GM21390 (cell line): Measurements from ENCODE around the gene SLC24A3.
"Not testable (repeated sequence)": the region's sequence is repeated elsewhere in the genome, so short reads cannot be mapped to it uniquely, and the experiment has no call there.

Experiments
- ATAC-seq: cut with Tn5 transposase; IDR thresholded peaks from one replicate; pipeline ENCODE4 v1.9.1; 2021; ENCODE audit not compliant: unreplicated experiment

The SLC24A3 gene

DNA sequence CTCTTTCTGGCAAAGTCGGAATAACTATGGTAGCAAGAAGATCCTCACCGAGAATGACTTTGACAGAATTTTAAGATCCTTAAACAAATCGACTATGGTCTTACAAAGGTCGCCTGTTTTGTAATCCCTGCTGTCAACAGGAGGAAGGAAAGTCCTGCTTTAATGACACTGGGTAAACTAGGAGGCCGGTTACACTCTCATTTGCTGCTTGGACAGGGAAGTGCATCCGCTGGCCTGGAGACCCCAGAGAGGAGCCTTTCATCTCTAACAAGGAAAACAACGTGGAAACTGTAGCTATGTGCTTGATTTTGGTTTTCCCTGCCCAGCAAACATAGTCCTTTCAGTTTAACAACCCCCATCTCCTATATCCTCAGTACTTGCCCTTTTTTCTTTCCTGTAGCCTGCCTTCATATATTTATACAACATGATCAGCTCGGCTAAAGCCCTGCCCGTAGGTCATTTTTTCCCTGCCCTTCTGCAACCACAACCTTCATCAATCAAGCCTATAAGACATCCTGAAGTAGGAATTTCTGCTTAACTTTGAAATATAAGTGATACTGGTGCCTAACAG is 448.5 kb downstream of the SLC24A3 start:
- no peak for ATAC-seq

GRCh38 chr20:19661717-19662636 is 449.5 kb downstream of the SLC24A3 start:
- peak; percentile 43 for ATAC-seq

DNA sequence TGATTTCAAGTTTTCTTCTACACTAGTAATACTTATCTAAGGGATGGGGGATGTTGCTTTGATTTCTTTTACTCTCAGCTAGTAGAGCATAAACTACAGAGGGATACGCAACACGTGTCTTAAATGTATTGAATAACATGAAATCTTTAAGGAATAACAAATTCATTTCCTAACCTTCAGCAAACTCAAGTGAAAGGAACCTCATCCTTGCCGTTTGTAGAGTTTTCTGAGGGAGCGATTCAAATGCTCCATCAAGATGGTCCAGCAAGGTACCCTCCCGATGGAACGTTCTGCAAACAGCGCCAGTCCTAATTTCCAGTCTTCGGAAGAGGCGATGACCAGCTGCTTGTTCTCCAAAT is 450.2 kb downstream of the SLC24A3 start:
- no peak for ATAC-seq

GRCh38 chr20:19668418-19668817 is 456.0 kb downstream of the SLC24A3 start:
- no peak for ATAC-seq

DNA sequence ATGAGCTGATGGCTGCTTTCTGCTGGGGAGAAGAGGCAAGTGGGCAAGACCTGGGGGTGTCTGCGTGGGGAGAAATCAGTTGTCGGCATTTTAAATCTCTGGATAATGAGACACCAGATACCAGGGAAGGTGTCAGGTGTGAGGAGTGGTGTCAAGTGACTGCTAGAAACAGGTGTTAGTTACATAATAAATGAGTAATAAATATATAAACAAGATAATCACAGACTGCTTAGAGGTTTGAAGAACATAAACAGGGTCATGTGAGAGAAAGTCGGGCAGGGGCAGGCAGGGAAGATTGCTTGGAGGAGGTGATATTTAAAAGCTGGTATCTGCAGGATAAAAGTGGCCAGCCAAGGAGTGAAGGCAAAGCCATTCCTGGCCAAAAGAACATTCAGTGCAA is 458.4 kb downstream of the SLC24A3 start:
- ATAC-seq, result no peak

GRCh38 chr20:19671374-19671773 is 458.9 kb downstream of the SLC24A3 start:
- ATAC-seq, result no peak

DNA sequence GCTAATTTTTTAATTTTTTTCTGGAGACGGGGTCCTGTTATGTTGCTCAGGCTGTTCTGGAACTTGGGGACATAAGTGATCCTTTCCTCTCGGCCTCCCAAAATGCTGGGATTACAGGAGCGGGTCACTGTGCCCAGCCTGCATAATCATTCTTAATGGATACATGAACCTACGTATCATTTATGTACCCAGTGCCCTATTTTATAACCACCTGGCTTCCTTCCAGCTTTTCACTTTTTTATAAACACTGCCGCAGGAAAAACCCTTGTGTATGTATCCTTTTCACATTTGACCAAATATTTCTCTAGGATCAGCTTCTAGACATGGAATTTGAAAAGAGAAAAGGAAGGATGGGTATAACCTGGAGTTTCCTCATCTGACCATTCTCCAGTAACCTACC is 460.1 kb downstream of the SLC24A3 start:
- no peak for ATAC-seq

GRCh38 chr20:19673575-19673974 is 461.1 kb downstream of the SLC24A3 start:
- ATAC-seq, result no peak

- ATAC-seq, result no peak
Observed at GRCh38 chr20:19676202-19676601, 463.8 kb downstream of the SLC24A3 start.

DNA sequence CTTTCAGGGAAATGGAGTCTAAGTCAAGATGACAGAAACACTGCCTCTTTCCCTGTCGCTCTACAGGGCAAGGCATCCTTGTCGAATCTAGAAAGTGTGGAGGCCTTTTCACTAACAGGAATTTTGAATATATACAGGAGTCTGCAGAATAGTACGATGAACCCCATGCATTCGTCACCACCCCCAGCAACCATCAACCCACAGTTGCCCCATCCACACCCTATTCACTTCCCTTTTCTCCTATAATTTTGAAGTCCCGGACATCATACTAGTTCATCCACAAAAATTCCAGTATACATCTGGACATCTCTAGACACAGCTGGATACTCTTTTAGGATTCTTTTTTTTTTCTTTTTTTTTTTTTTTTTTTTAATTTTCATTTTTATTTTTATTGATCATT is 464.9 kb downstream of the SLC24A3 start:
- ATAC-seq, result no peak

- ATAC-seq, result not testable (repeated sequence)
Observed at GRCh38 chr20:19678591-19678990, 466.1 kb downstream of the SLC24A3 start.

DNA sequence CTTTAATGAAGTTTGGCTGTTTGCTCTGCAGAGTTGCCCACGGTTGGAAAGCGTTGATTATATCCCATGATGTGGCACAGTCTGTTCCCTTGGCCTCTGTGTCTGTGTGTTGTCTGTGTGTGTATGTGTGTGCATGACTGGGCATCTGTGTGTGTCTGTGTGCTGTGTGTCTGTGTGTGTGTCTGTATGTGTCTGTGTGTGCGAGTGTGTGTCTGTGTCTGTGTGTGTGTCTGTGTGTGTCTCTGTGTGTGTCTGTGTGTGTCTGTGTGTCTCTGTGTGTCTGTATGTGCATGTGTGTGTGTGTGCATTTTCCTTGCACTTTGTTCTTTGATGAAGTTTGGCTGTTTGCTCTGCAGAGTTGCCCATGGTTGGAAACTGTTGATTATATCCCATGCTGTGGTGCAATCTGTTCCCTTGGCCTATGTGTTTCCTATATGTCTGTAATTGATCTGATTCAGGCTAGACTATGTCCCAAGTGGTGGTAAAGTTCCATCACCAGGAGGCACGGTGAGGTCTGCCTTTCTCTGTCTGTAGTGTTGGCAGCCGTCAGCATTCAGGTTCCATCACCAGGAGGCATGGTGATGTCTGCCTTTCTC is 467.6 kb downstream of the SLC24A3 start:
- no peak for ATAC-seq

- ATAC-seq, result no peak
Observed at GRCh38 chr20:19682249-19682648, 469.8 kb downstream of the SLC24A3 start.

DNA sequence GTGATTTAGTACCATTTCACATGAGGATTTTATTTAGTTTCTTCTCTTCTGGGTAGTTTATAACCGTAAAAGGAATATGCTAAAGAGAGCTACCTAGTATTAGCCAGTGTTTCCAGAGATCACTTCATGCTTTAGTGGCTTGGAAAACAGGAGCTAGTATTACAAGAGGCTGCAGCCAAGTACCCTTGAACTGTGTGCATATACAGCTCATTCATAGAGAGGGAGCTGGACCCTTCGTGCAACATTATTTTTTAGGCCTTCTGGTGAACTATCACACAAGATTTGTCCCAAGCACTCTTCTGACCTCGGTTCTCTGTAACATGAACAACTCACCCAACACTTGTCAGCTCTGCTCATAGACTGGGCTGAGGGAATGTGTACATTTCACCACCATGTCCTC is 470.7 kb downstream of the SLC24A3 start:
- ATAC-seq, result no peak

- no peak for ATAC-seq
Observed at GRCh38 chr20:19683822-19684221, 471.4 kb downstream of the SLC24A3 start.

- ATAC-seq, result no peak
Observed at GRCh38 chr20:19688031-19688806, 475.8 kb downstream of the SLC24A3 start.

DNA sequence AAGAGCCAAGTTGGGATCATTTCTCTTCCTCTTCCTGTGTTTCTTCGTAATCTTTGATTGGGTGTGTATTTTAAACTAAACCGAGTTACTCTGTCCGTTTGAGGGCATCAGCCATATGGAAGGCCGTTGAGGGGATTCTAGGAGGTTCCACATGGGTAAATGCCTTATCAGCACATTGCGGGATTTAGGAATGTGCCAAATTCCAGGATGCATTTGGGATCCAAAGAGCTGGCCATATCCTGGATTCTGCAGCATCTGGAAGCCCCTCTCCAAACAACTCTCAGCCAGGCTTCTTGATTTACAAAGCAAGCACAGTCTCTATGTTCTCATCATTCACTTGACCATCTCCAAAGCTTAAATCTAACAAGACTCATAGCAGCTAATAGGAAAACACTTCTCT is 478.0 kb downstream of the SLC24A3 start:
- ATAC-seq, result no peak

- ATAC-seq, result no peak
Observed at GRCh38 chr20:19691125-19691524, 478.7 kb downstream of the SLC24A3 start.

DNA sequence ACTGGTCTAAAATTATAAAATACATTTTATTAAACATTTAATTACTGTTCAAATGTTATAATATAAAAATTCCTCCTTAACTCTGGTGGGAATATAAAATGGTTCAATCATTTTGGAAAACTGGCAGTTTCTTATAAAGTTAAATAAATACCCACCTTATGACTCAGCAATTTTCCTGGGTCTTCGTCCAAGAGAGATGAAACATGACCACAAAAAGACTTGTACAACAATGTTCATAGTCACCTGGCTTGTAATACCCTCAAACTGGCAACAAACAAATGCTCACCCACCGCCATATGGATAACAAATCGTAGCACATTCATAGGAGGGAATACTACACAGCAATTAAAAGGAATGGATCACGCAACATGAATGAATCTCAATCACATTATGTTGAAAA is 479.7 kb downstream of the SLC24A3 start:
- no peak for ATAC-seq

DNA sequence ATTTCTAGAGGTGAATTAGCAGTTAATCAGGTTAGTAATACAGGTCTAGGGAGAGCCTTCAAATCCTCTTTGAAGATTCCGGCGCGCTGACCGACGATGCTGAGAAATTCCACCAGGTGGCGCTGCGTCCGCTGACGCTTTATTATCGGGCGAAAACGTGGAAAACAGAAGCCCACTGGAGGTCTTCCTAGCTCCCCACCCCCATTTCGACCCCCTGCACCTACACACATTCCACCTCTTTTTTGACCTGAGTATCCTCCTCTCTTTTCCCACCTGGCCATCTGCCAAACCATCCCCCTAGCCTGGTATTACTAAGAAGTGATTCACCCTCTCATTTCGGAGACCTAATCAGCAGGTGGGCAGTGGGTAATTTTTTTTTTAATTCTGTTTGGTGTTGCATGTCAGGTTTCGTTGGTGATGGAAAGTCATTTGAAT is 480.3 kb downstream of the SLC24A3 start:
- ATAC-seq, result no peak

DNA sequence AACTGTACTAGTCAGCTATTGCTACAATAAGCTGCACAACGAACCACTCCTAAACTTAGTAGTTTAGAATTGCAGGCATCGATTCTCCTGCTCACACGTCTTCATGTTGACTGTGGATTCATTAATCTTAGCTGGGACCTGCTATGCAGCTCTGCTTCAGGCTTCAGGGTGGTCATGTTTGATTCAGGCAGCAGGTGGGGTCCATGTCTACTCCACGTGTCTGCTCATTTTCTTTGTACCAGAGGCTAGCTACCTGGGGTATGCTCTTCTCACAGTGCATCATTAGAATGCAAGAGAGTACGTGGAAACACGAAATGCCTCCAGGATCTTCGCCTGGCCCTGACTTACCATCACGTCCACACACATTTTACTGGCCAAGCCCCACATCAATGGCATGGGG is 481.1 kb downstream of the SLC24A3 start:
- ATAC-seq, result no peak
